KOPT-K1 (cell line): ENCODE measurements around the gene TLE4.
A peak's percentile ranks its signal among the peaks of the same experiment; 100 is the strongest.
"Not testable (repeated sequence)": the region's sequence is repeated elsewhere in the genome, so short reads cannot be mapped to it uniquely, and the experiment has no call there.

ENCODE experiments used
- H3K27ac ChIP-seq: fragments of 200-600 bp; sonication (generic); 2 replicates; pipeline ENCODE4 v1.5.1; 2016; ENCODE audit warnings: antibody characterized with exemption, mild to moderate bottlenecking, low read depth, low read length; ENCODE audit not compliant: poor library complexity, severe bottlenecking
- H3K36me3 ChIP-seq: fragments of 200-600 bp; sonication (generic); 2 replicates; pipeline ENCODE4 v1.5.1; 2017; ENCODE audit warnings: antibody characterized with exemption, mild to moderate bottlenecking, low read length, moderate library complexity; ENCODE audit not compliant: insufficient read depth
- H3K9me3 ChIP-seq: fragments of 200-600 bp; sonication (generic); 2 replicates; pipeline ENCODE4 v1.5.1; 2017; ENCODE audit warnings: antibody characterized with exemption, low read length, mild to moderate bottlenecking; ENCODE audit not compliant: insufficient read depth, poor library complexity, severe bottlenecking

The TLE4 gene

DNA sequence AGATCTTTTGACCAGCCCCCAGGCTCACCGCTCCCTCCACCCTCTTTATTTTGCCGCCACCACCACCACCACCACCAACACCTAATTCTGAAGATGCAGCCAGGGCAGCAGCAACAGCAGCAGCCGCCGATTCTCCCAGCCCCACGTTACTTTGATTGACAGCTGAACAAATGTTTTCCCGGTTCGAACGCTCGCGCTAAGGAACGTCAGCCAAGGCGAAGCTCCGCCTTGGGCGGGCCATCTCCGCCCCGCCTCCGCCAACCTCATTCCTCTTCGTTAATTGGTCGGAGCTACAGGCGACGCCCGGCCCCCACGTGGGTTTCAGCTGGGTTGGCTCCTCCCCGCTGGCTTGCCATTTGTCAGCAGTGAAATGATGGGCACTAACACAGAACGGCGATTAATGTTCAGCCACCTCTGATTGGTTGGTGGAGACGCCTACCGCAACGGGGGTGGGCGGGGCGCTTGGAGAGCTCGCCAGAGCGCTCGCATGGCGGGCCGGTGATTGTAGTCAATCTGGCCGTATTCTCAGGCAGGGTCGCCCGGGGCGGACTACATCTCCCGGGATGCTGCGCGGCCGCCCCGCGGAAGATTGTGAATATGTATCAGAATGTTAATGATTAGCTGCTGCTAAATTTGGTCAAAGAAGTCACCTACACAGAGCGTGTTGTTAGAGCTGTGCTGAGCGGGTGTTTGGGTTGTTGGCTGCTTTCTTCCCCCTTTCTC lies at the start of gene TLE4:
TLE4 (plus strand) TSS at position 657 of the 723 bp plus-strand sequence. CDS start 826 bp downstream, outside the sequence.
- Histone ChIP-seq H3K9me3 (no peaks in the 10 kb centered on the region), H3K27ac (peak within 1 kb of the TSS; percentile 71), H3K36me3 (no peaks in the 10 kb centered on the region)

DNA sequence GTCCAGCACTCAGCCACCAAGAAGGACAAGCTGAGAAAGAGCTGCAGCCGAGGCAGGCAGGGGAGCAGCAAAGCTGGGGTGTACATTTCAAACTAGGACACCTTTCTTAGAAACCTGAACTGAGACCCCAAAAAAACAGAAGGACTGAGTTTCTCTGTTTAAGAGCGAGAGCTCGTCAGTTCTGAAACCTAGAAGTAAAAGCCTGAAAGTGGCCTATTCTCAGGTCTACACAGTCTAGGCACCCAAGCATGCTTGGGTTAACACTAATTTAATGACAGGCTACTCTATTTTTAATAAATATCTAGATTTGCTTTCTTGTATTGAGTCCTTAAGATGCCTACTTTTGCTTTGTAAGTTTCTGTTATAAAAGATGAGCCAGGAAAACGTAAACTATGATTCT lies 49.0 kb upstream of the TLE4 start:
- no peaks in the 10 kb centered on the region for H3K9me3 ChIP-seq
- H3K27ac ChIP-seq, result no peak overlapping the region
- no peaks in the 10 kb centered on the region for H3K36me3 ChIP-seq

DNA sequence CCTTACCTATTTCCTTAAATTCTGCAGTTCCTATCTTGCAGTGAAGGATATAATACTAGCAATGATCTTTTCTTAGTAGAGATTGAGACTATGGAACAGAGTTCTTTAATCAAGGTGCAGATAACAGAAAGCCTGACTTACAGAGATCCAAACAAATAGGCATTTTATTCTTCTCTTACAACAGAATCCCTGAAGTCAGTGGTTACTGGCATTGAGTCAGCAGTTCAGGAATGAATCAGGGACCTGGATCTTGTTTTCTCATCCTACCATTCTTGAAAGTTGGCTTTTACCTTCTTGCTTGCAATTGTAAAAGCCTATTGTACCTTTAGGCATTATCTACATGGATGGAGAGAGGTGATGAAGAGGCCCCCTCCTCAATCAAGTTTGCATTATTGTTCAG lies 47.5 kb upstream of the TLE4 start:
- no peak overlapping the region for H3K27ac ChIP-seq

DNA sequence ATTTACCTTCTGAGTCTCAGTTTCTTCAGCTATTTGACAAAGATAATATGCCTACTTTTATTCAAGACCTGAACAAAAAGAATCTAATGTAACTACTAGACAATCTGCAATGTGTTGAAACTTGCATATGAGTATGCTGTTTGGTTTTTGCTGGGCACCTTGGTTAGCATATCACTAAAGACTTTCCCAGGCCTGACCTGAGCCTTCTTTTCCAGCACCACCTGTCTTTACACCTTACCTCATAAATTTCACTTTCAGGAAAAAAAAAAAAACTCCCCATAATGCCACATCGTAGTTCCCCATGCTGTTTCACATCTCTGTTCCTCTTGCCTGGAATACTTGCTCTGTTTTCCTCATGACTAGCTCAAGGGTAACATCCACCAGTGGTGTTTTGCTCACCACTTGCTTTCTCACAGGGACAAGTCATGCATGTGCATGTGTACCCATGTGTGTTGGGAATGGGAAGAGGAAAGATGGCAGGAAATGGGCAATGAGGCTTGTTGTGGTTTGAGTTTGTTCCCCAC lies 45.6 kb upstream of the TLE4 start:
- Histone ChIP-seq H3K36me3 (no peaks in the 10 kb centered on the region), H3K9me3 (no peaks in the 10 kb centered on the region)

More for the DNA sequence above, 47.5 kb upstream of the TLE4 start:
- Histone ChIP-seq H3K36me3 (no peaks in the 10 kb centered on the region), H3K9me3 (no peaks in the 10 kb centered on the region)

DNA sequence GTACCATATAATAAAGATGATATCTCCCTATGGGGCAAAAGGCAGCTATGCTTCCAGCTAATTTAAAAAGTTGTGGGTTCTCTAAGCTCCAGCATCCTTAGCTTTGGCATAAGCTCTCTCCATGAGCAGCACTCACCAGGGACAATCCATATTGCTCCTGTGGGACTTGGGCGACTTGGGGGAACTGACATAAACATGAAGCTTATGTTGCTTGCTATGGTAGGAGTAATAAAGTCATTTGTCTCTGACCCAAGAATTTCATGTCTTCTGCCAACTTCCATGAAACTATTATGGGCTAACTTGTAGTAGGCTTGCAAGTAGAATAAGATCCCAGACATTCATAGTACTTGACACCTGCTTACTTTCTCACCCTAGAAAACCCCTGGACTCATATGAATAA lies 36.2 kb upstream of the TLE4 start:
- Histone ChIP-seq H3K36me3 (no peaks in the 10 kb centered on the region), H3K9me3 (no peaks in the 10 kb centered on the region)

More for the DNA sequence above, 45.6 kb upstream of the TLE4 start:
- no peak overlapping the region for H3K27ac ChIP-seq

DNA sequence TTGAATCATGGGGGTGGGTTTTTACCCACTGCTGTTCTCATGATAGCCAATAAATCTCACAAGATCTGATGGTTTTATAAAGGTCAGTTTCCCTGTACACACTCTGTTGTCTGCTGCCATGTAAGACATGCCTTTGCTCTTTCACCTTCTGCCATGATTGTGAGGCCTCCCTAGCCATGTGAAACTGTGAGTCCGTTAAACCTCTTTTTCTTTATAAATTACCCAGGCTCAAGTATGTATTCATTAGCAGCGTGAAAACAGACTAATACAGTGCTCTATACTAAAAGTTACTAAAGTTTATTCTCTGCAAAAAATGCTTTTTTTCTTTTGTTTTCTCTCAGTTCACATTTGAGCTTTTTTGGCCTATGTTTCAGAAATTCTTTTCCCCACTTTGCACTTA lies 33.9 kb upstream of the TLE4 start:
- H3K9me3 ChIP-seq, result no peaks in the 10 kb centered on the region
- H3K27ac ChIP-seq, result no peak overlapping the region
- no peaks in the 10 kb centered on the region for H3K36me3 ChIP-seq

More for the DNA sequence above, 36.2 kb upstream of the TLE4 start:
- no peak overlapping the region for H3K27ac ChIP-seq

DNA sequence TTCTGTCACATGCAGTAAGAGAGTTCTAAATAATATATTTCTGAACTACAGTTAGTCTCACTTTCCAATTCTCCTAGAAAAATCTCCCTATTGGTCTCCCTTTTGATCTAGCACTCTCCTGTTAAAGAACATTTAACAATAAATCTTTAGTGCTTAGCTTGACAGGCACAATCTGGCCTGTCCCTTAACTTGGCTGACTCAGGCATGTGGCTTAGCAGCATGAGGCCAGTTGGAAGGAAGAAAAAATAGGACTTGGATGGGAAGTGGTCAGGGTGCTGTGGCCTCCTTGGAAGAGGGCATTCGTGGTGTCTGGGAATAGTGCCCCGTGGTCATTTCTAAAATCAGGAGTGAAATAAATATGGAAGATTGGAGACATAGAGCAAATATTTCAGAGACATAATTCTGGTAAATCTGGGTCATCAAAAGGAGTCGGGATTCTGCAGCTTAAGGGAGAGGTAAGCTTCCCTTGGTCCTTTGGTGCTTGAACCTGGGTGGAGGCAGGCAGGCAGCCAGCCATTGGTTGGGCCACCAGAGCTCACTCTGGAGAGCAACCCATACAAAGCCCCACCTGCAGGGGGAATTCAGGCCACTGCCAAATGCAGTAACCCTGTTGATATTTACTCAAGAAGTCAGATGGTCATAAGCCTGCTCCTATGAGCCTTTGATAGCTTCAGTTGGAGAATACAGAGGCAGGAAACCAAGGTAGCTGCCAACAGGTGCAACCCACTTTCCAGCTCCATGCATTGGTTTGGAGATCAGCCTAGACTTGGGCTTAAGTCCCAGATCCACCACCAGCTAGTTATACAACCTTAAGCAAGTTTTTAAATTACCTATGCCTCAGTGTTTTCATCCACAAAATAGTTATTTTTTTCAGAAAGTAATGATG lies 28.8 kb upstream of the TLE4 start:
- no peak overlapping the region for H3K27ac ChIP-seq
- no peaks in the 10 kb centered on the region for H3K9me3 ChIP-seq
- no peaks in the 10 kb centered on the region for H3K36me3 ChIP-seq

DNA sequence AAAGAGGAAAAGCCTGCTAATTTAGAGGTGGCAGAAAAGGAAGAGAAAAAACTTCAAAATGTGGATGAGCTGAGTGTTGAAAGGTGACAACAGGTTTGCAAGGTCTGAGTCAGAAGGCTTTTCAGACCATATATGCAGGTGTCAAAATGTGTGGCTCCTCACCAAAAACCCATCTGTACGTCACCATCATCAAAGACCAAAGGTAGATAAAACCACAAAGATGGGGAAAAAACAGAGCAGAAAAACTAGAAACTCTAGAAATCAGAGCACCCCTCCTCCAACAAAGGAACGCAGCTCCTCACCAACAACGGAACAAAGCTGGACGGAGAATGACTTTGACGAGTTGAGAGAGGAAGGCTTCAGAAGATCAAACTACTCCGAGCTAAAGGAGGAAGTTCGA lies 27.4 kb upstream of the TLE4 start:
- not testable (repeated sequence) for H3K36me3 ChIP-seq, H3K27ac ChIP-seq, H3K9me3 ChIP-seq

DNA sequence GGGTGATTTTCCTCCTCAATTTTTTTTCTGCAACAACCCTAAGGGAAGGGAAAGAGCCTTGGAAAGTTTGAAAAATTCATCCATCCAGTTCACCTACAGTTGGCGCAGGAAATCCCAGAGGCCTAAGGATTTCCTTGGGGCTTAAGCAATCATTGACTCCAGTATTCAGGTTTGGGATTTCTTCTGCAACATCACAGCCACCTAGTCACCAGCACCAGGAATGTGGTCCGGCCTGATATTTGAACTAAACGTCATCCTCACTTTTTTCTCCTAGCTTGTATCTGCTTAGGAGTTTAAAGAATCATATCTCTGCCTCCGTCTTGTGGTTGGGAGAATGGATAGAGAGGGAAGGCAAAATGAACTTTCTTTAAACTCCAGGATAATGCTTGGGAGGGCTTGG lies 20.2 kb upstream of the TLE4 start:
- H3K27ac ChIP-seq, result no peak overlapping the region
- no peaks in the 10 kb centered on the region for H3K36me3 ChIP-seq
- no peaks in the 10 kb centered on the region for H3K9me3 ChIP-seq

DNA sequence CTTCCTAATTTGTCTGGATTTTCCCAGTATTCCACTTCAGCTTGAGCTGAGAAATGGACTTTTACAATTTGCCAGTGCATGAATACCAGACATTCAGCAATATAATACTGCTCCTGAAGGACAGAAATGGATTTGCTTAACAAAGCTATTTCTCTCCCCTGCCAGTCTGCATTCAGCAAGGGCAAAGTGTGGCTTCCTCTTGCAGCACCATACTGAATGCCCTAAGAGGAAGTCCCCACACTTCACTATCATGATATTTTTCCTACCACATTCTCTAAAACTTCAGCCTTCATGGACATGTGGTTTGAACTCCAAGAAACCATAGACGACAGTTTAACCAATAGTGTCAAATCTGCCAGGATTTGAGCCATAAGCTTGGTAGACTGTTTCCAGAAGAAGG lies 19.8 kb upstream of the TLE4 start:
- H3K9me3 ChIP-seq, result no peaks in the 10 kb centered on the region
- H3K36me3 ChIP-seq, result no peaks in the 10 kb centered on the region
- no peak overlapping the region for H3K27ac ChIP-seq

DNA sequence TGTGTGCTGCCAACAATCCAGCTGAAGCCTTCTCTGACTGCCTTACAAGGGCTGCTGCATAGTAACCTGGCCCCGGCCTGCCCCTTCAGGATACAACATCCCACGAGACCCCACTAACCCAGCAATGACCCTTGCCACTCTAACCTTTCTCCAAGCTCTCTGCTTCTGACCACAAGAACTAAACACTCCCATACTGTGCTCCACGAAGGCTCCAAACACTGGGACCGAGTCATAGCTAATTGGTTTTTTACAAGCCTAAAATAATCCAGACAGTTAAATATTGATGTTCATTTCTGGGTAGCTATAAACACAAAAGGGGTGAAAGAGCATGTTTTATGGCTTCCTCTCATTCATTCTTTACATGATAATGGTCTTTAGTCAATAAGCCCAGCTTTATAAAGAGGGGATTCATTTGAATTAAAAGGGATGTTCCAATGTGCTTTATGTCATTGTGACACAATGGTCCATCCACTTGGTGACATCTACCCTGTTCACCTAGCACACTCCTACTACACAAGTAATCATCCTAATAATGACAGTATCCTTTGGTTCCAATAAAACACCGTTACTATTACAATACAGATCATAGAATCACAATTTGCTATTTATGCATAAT lies 16.2 kb upstream of the TLE4 start:
- Histone ChIP-seq H3K9me3 (no peaks in the 10 kb centered on the region), H3K27ac (no peak overlapping the region), H3K36me3 (no peaks in the 10 kb centered on the region)

DNA sequence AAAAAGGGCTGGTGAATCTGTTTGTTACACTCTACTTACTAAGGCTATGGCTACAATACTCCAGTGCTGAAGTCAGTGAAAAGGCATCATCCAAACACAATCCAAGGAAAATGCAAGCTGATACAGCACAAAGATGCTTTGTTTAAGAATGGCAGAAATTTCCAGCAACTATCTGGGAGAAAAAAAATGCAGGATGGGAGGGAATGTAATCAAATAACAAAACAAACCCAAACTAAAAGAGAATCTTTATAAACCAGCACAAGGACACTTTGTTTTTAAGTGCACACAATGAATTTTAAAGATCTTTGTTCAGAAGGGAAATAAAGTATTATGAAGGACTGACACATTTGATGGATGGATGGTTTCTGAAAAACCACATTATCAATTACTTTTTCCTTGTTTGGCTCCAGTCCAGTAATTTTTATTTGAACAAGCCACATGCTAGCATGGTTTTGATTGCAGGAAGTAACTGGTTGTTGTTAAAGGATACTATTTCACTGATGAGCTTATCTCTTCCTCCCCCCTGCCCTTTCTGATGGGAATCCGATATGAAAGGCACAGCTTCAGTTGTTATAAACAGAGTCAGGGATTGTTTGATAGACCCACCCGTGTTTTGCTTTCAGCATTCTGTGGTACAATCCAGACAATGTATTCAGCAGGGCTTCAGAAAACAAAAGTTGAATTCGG lies 12.1 kb upstream of the TLE4 start:
- Histone ChIP-seq H3K27ac (no peak overlapping the region), H3K36me3 (no peaks in the 10 kb centered on the region), H3K9me3 (no peaks in the 10 kb centered on the region)

DNA sequence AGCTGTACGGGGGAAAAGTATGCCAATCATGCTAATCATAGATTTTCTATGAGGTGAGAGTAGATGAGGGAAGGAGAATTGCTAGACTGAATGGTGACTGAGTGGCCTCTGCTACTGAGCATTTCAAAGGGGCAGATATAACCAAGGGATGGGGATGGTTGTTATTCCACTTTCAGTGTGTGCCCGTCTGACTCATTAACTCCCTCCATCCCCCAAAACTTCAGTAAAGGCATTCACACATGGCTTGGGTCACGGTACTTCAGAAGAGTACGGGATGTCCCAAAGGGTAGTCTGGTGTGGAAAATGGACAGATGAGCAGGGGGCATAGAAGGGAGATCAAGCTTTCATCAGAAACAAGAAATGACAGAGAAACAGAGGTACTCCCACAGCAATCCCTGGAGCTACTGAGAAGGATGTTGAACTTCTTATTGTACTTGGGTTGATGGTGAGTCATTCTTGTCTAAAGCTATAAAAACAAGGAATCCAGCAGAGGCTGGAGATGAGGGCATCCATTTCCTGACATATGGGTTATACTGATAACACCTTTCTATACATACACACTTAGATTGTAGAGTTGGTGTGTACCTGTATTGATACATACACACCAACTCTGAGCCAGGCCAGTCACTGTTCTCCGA lies 8.9 kb upstream of the TLE4 start:
- no peaks in the 10 kb centered on the region for H3K9me3 ChIP-seq
- no peaks in the 10 kb centered on the region for H3K36me3 ChIP-seq

DNA sequence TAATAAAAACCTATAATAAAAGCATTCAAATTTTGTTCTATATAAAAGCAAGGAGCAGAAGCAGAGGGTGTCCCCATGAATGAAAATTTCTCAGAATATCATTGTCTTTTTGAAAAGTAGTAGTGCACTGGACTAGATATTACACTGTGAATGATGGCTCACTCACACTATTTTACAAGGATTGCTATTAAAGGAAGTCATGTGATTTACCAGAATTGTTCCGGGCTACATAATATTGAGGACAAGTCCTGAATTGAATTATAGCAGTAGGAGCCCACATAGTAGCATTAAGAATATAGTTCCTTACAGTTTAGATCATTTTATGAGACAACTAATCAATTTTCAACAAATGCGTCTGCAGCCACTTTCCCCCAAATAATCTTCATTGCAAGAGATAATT lies 7.7 kb upstream of the TLE4 start:
- Histone ChIP-seq H3K9me3 (no peaks in the 10 kb centered on the region), H3K27ac (no peak overlapping the region), H3K36me3 (no peaks in the 10 kb centered on the region)

More for the DNA sequence above, 8.9 kb upstream of the TLE4 start:
- H3K27ac ChIP-seq, result no peak overlapping the region
